Coronary artery (tissue), 2 donors: ENCODE data around the gene SELENOM.

Experiments
- DNase-seq: peaks from one replicate; pipeline ENCODE4 v3.0.0-alpha.2; 2017; ENCODE audit warnings: low spot score
- H3K27ac ChIP-seq, 2 donors: fragments of 200-600 bp; sonication (generic); one replicate each; pipeline ENCODE4 v1.5.1; 2016 to 2019
- H3K4me3 ChIP-seq: fragments of 200-600 bp; sonication (generic); 2 replicates; pipeline ENCODE4 v1.5.1; 2016; ENCODE audit warnings: mild to moderate bottlenecking, moderate library complexity
- CTCF ChIP-seq: fragments of 200-600 bp; sonication (generic); IDR thresholded peaks from one replicate; pipeline ENCODE4 v1.5.1; 2019; ENCODE audit warnings: antibody characterized with exemption

SELENOM gene

GRCh38 chr22:31107178-31107893 is at the start of gene SELENOM:
TSS of gene SELENOM (minus strand) at chr22:31107568. CDS start at chr22:31107505, 63 bp downstream.
- peak within 1 kb of the TSS; percentile 98 to 99 for H3K27ac ChIP-seq
- peak; percentile 91 for TF ChIP-seq CTCF
- DNase-seq, result peak; percentile 99
- peak within 1 kb of the TSS; percentile 97 for H3K4me3 ChIP-seq

GRCh38 chr22:31155422-31155821 is 48.1 kb upstream of the SELENOM start:
- Histone ChIP-seq H3K27ac (peak overlapping the region; percentile 73 to 94), H3K4me3 (no peak overlapping the region)
- DNase-seq, result no peak
- TF ChIP-seq CTCF, result no peak

GRCh38 chr22:31154975-31155374 is 47.6 kb upstream of the SELENOM start:
- Histone ChIP-seq H3K27ac (peak overlapping the region; percentile 73 to 94), H3K4me3 (no peak overlapping the region)
- TF ChIP-seq CTCF, result no peak
- no peak for DNase-seq

GRCh38 chr22:31153357-31153756 is 46.0 kb upstream of the SELENOM start:
- peak overlapping the region; percentile 73 to 94 for H3K27ac ChIP-seq
- no peak for TF ChIP-seq CTCF
- no peak overlapping the region for H3K4me3 ChIP-seq
- no peak for DNase-seq

- no peak for DNase-seq
- no peak for TF ChIP-seq CTCF
- Histone ChIP-seq H3K4me3 (no peak overlapping the region), H3K27ac (no peak overlapping the region)
These were observed 44.5 kb upstream of the SELENOM start for GRCh38 chr22:31151872-31152271.

GRCh38 chr22:31150615-31151014 is 43.2 kb upstream of the SELENOM start:
- no peak for TF ChIP-seq CTCF
- Histone ChIP-seq H3K4me3 (no peak overlapping the region), H3K27ac (no peak overlapping the region)
- no peak for DNase-seq

GRCh38 chr22:31148953-31149627 is 41.7 kb upstream of the SELENOM start:
- peak; percentile 85 for DNase-seq
- peak overlapping the region; percentile 75 to 84 for H3K27ac ChIP-seq
- peak; percentile 91 for TF ChIP-seq CTCF
- H3K4me3 ChIP-seq, result no peak overlapping the region
